Left ventricle myocardium inferior (tissue), 1 donor: Measurements from ENCODE around the gene SENP5. TPM values are rescaled to one million over a fixed set of nuclear protein-coding genes. Genes with fewer than 3 reads are reported as not detected.
"Not testable (repeated sequence)": the region's sequence is repeated elsewhere in the genome, so short reads cannot be mapped to it uniquely, and the experiment has no call there.

Source experiments
- DNase-seq: peaks from one replicate; pipeline ENCODE4 v3.0.0-alpha.2; 2020
- H3K27ac ChIP-seq: fragments of 200-600 bp; replicated peaks from 2 replicates; pipeline ENCODE4 v1.8.0; 2021
- H3K27me3 ChIP-seq: fragments of 200-600 bp; 2 replicates; pipeline ENCODE4 v1.8.0; 2021; ENCODE audit warnings: low read depth
- H3K36me3 ChIP-seq: fragments of 200-600 bp; 2 replicates; pipeline ENCODE4 v1.8.0; 2021
- H3K4me1 ChIP-seq: fragments of 200-600 bp; 2 replicates; pipeline ENCODE4 v1.8.0; 2021
- H3K4me3 ChIP-seq: fragments of 200-600 bp; 2 replicates; pipeline ENCODE4 v1.8.0; 2021; ENCODE audit warnings: mild to moderate bottlenecking, moderate library complexity
- H3K9me3 ChIP-seq: fragments of 200-600 bp; replicated peaks from 2 replicates; pipeline ENCODE4 v1.8.0; 2021
- CTCF ChIP-seq: fragments of 200-600 bp; IDR thresholded peaks from 2 replicates; pipeline ENCODE4 v1.8.0; 2021; ENCODE audit warnings: antibody characterized with exemption, mild to moderate bottlenecking, borderline replicate concordance
- intact Hi-C: fragments of 100-400 bp; cut with micrococcal nuclease; formaldehyde crosslinking; loops from one replicate; pipeline ENCODE4 v1.11.0; 2022
- long read RNA-seq: library from polyadenylated mRNA; unstranded; transcript quantifications from one replicate; pipeline ENCODE4 v2.0.0, GENCODE V29; 2021
- total RNA-seq: library from RNA; stranded (reverse); fragmentation: NEBNext Ultra II Directional; extraction: Animal tissue kit (Norgen Biotek cat#: 25700); gene quantifications from one replicate; pipeline ENCODE4 v1.2.1, GENCODE V29; 2021
- donor health status: DM: no; HTN: yes; CAD: no; lungs with severe emphysema.

SENP5 gene
- total RNA-seq = 16.7 TPM
- long read RNA-seq, full-length matches to known transcripts = 3 of 11 reads
- long read RNA-seq, partial matches to known transcripts = 1 of 11 reads
- long read RNA-seq, other reads (novel, unspliced or antisense) = 7 of 11 reads

GRCh38 chr3:196867507-196868296 lies at the start of gene SENP5:
SENP5 (plus strand) TSS chr3:196867920; CDS start chr3:196885182, 17,262 bp downstream.
- TF ChIP-seq CTCF = no peak
- H3K27me3 ChIP-seq = no peaks in the 10 kb centered on the region
- no peaks in the 10 kb centered on the region for H3K9me3 ChIP-seq
- no peaks in the 10 kb centered on the region for H3K36me3 ChIP-seq
- DNase-seq = peak; percentile 93
- intact Hi-C loops = no loop called here
- peaks cover 45% of the 10 kb centered on the region for H3K4me1 ChIP-seq
- peak within 1 kb of the TSS; percentile 96 for H3K27ac ChIP-seq
- H3K4me3 ChIP-seq = peak within 1 kb of the TSS; percentile 98

GRCh38 chr3:196821806-196822355 lies 45.8 kb upstream of the SENP5 start:
- no peak overlapping the region for H3K4me3 ChIP-seq
- H3K4me1 ChIP-seq = no peaks in the 10 kb centered on the region
- no peaks in the 10 kb centered on the region for H3K9me3 ChIP-seq
- DNase-seq = no peak
- intact Hi-C loops = no loop called here
- H3K27ac ChIP-seq = no peak overlapping the region
- no peak for TF ChIP-seq CTCF
- peaks cover 96% of the 10 kb centered on the region for H3K36me3 ChIP-seq
- H3K27me3 ChIP-seq = no peaks in the 10 kb centered on the region

GRCh38 chr3:196829651-196830050 lies 38.1 kb upstream of the SENP5 start:
- H3K27me3 ChIP-seq, H3K27ac ChIP-seq, DNase-seq, H3K4me1 ChIP-seq, H3K4me3 ChIP-seq, H3K9me3 ChIP-seq: not testable (repeated sequence)
- intact Hi-C loops = loop anchor here (10.0 kb wide), 1 partner anchor 135 kb away; the partner anchor contains the start of gene PIGZ
- peaks cover 82% of the 10 kb centered on the region for H3K36me3 ChIP-seq

GRCh38 chr3:196835086-196835485 lies 32.6 kb upstream of the SENP5 start:
- TF ChIP-seq CTCF = no peak
- Histone ChIP-seq H3K9me3 (no peaks in the 10 kb centered on the region), H3K36me3 (peaks cover 30% of the 10 kb centered on the region), H3K27ac (no peak overlapping the region), H3K27me3 (no peaks in the 10 kb centered on the region), H3K4me3 (no peak overlapping the region), H3K4me1 (no peaks in the 10 kb centered on the region)
- intact Hi-C loops = loop anchor here (10.0 kb wide), 1 partner anchor 130 kb away; the partner anchor contains the start of gene PIGZ
- DNase-seq = no peak

GRCh38 chr3:196836626-196837025 lies 31.1 kb upstream of the SENP5 start:
- H3K4me1 ChIP-seq, H3K27ac ChIP-seq, DNase-seq, H3K27me3 ChIP-seq, H3K4me3 ChIP-seq, H3K9me3 ChIP-seq: not testable (repeated sequence)
- intact Hi-C loops = loop anchor here (10.0 kb wide), 1 partner anchor 128 kb away; the partner anchor contains the start of gene PIGZ
- H3K36me3 ChIP-seq = peaks cover 15% of the 10 kb centered on the region

GRCh38 chr3:196837819-196838420 lies 29.8 kb upstream of the SENP5 start:
- peak; percentile 78 for TF ChIP-seq CTCF
- peak; percentile 50 for DNase-seq
- H3K9me3 ChIP-seq = no peaks in the 10 kb centered on the region

GRCh38 chr3:196839351-196839750 lies 28.4 kb upstream of the SENP5 start:
- intact Hi-C loops = loop anchor here (10.0 kb wide), 1 partner anchor 125 kb away; the partner anchor contains the start of gene PIGZ
- not testable (repeated sequence) for H3K36me3 ChIP-seq, H3K27me3 ChIP-seq, H3K27ac ChIP-seq, H3K9me3 ChIP-seq, DNase-seq, H3K4me1 ChIP-seq, H3K4me3 ChIP-seq

More at GRCh38 chr3:196837819-196838420, 29.8 kb upstream of the SENP5 start:
- H3K27me3 ChIP-seq = no peaks in the 10 kb centered on the region
- no peak overlapping the region for H3K4me3 ChIP-seq
- H3K27ac ChIP-seq = no peak overlapping the region
- no peaks in the 10 kb centered on the region for H3K4me1 ChIP-seq
- peaks cover 2% of the 10 kb centered on the region for H3K36me3 ChIP-seq
- intact Hi-C loops = loop anchor here (10.0 kb wide), 1 partner anchor 127 kb away; the partner anchor contains the start of gene PIGZ
